ENCODE data around the gene PMM2. TPM values are rescaled to one million over a fixed set of nuclear protein-coding genes. Genes with fewer than 3 reads are reported as not detected.
"Not testable (repeated sequence)": the region's sequence is repeated elsewhere in the genome, so short reads cannot be mapped to it uniquely, and the experiment has no call there.

The PMM2 gene
- polyA plus RNA-seq, 1 donor: 17.4 TPM

DNA sequence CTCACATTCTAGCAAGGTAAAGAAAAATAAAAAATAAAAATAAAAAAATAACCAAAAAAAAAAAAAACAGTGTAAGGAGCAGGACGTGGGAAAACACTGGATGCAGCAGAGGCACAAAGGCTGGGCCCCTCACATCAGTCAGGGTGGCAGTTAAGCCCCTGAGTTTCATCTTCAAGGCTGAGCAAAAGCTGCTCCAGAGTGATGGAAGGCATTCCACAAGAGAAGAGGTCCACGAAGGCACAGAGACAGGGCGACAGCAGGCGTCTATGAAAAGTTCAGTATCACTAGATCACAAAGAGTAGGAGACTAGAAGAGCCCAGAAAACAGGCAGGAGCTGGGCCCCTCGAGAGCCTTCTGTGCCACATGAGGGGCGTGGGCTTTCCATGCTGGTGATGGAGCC is 12.2 kb upstream of the PMM2 start:
- DNase-seq: no peak

DNA sequence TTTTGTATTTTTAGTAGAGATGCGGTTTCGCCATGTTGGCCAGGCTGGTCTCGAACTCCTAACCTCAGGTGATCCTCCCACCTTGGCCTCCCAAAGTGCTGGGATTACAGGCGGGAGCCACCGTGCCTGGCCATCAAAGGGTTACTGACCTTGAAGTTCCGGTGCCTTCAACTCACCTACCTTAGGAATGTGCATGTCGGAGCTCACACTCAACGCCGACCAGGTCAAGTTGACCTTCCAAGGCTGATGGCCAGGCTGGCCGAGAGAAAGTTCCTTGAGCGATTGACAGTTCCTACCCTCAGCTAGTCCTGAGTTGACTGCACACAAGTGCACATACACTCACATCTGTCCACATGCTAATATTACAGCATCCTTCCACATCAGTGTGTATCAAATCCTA is 11.3 kb upstream of the PMM2 start:
- not testable (repeated sequence) for DNase-seq

DNA sequence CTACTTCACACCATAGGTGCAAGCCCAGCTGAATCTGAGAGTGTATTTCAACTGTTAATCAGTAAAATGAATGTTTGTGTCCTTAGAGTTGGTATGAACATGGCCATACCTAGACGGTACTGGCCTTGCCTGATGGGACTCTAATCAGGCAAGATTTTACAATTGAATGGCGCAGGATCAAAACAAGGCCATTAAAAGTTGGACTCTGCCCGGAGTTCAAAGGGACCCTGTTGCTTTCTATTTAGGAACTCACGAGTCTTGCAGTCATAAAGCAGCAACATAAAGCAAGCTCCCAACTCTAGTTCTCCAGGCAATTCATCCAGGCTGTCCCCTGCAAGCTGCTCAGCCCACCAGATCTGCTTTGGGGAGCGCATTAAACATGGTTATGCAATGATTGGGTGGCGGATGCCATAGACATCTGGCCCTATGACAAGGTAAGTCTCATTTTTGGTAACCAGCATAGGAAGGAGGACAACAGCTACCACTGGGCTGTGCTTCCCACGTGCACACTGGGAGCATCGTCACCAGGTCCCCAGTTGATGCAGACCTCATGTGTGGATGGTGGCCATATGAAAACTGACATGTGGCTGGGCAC is 9.0 kb upstream of the PMM2 start:
- no peak for DNase-seq

DNA sequence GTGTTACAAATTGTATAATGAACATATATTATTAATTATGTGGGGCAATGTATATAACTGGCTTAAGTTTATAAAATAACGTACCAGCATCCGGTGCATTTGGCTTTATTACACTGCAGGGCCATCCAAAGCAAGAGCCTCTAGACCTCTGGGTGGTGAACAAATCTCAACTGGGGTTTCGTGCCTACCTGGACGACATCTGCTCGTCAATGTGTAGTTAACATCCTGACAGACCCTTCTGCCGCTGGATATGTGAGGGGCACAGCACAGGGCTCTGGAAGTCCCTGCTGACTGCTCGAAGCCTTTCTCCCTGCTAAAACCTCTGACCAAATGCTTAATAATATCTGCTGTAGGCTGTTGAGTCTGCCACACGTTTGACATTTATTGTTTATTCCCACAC is 2.5 kb upstream of the PMM2 start:
- DNase-seq: no peak

DNA sequence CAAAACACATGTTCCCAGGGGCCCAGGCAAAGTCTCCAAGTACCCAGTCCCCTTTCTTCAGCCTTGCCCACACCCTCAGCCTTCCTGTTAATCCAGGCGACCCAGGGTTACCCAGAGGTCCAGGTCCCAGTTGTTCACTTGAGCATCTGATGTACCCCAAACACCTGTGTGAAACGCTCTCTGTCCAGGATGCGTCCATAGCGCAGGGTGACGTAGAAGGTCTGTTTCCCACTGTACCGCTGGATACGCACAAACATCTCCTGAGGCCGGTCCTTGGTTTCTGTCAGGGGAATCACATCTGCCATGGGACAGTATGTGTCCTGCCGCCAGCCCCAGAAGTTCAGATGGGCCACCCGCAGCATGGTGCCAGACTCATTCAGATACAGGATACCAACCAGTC is 1.8 kb upstream of the PMM2 start:
- DNase-seq: no peak

DNA sequence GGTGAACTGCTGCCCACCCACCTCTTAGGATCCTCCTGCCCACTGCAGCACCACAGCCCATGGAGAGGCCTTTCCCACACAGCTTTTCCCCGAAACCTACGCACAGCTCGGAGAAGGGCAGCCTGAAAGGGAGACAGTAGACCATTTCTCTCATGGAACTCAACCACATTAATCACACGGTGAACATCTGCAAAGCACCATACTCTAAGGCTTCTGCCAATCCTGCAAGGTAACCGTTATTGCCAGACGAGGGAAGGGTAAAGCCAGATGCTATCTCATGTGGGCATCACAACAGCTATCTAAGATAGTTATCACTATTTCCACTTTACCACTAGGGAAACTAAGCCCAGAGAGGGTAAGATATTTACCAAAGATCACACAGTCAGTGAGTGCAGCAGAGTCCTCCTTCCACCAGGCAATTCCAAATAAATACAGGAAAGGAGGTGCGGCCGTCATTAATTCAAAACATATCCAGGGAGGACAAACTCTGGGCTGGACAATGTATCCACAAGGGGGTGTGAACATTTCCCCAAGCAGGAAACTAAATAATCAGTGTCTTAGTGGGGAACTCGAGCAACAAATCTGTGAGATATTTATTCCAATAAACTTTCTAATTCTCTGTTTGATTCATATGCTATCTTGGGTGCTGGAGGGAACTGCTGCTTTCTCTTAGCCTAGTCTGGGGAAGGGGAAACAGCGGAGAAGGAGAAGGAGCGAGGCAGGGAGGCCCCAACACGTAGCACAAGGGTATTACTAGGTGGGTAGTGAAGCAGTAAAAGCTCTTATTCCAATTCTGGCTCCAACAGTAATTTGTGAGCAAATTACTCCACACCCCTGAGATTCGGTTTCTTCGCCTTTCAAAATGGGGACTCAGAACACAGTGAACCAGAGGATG is 923 bp upstream of the PMM2 start:
- DNase-seq: no peak

DNA sequence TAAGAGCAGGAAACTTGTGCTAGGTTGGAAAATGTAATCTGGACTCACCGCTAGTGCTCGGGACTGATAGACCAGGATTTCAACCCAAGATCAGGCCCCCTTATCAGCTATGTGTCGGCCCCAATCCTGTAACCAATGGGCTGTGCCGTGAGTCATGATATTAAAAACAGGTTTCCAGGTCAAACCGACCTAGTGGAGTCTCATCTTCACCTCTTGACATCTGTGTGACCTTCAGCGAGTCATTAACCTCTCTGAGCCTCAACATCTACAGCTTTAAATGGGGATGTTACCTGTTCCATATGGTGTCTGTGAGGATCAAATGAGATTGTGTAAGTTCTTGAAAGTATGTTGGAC is 512 bp downstream of the PMM2 start:
- DNase-seq: no peak

DNA sequence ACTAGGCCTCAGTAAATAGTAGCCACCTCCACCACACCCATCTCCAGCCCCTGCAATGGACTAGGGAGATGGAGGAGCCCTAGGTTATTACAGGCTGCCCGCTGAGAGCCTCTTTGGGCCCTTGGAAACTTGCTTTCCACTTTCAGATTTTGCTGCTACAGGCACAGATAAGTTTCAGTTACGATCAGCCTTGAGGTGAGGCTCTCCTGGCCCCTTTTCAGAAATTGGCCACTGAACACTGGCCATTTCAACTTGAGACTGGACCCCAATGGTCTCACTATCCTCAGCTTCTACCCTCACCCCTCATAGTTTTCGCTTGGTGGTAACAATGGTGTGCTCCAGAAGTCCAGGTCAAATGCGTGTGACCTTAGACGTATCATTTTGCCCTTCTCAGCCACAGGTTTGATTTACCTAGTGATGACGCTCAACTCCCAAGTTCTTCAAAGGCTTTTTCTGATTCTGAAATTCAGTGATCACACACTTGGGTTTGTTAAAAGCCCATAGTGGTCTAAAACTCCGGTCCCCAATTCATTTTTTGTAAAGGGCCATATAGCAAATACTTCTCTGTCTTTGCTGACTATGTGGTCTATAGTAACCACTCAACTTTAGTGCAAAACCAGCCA is 1.0 kb downstream of the PMM2 start:
- no peak for DNase-seq

DNA sequence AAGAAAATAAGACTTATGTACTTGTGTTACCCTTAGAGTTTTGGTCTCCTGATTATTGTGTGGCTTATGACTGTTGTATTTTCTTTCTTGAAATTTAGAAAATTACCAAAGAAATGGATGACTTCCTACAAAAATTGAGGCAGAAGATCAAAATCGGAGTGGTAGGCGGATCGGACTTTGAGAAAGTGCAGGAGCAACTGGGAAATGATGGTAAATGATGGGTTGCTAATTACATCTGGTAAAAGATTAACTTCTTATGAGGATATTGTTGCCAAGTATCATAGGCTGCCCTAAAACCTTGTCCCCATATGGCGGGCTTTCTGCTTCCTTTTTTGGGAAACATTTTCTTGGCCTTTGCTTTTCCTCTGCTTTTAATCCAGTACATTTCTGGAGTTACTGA is 4.1 kb downstream of the PMM2 start:
- no peak for DNase-seq

DNA sequence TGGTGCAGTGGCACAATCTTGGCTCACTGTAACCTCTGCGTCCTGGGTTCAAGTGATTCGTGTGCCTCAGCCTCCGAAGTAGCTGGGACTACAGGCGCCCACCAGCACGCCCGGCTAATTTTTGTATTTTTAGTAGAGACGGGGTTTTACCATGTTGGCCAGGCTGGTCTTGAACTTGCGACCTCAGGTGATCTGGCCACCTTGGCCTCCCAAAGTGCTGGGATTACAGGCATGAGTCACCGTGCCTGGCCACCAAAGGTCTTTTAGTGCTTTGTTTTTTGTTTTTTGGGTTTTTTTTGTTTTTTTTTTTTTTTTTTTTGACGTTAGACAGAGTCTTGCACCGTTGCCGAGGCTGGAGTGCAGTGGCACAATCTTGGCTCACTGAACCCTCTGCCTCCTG is 6.1 kb downstream of the PMM2 start:
- not testable (repeated sequence) for DNase-seq

DNA sequence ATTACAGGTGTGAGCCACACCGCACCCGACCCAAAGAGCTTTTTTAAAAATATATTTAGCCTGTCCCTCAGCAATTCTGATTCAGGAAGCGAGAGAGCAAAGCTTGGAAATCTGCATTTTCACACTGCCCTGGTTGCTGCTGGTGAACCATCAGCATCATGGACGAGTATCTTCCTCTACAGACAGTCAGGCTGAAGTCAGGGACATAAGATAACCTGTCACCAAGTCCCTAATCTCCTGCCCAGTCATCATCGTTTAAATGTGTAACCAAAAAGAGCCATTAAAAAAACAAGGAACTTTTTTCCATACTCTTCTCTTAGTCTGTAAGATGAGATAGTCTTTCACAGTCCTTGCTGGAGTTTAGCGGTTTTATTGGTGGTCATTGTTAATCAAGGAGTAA is 6.7 kb downstream of the PMM2 start:
- no peak for DNase-seq

DNA sequence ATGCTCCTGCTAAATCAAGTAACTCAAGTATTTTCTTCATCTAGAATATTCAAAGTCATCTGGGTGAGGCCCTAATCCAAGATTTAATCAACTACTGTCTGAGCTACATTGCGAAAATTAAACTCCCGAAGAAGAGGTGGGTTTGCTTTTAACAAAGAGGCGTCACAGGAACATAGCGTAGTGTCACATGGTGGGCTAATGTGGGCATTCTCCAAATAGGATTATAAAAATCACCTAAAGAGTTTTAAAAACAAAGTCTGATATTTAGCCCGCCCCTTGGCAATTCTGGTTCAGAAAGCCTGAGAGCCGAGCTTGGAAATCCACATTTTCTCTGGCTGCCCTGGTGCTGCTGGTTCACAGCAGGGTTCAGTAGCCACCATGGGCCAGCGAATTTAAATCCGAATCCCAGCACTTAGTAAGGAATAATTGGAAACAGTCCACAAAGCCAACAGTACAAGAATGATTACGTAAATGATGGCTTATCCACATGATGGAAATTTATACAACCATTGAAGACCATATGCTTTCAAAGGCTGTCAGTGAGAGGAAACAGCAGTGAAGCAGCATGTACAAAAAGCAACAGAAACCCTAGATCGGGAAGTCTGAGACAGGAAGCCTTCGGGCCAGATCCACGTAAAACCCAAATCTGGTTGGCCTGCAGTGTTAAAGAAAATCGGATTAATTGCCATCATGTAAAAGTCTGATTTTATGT is 8.8 kb downstream of the PMM2 start:
- DNase-seq: no peak

DNA sequence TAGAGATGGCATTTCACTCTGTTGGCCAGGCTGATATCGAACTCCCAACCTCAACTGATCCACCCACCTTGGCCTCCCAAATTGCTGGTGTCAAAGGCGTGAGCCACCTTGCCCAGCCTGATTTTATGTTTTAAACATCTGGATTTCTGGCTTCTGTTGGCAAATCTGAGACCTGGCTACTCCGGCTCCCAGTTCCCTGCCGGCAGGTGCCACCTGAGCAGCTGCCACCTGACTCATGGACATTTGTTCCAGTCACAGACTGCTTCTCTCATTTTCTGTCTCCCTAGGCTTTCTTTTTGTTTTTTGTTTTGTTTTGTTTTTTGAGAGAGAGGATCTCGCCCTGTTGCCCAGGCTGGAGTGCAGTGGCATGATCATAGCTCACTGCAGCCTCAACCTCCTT is 9.6 kb downstream of the PMM2 start:
- DNase-seq: no peak

DNA sequence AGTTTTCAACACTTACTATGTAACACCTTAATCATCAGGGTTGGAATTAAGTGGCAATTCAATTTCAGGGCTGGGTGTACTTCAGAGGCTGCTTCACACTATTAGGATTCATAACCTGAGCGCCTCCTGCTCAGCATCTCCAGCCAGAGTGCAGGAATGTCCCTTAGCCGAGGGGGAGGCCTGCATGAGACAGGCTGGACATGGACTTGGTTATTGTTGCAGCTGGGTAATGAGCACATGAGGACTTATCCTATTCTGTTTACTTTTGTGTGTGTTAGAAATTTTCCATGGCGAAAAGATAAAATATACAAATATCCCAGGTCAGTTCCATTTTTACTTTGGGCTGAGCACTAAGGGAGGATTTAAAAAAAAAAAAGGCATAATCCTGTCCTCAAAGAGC is 10.4 kb downstream of the PMM2 start:
- no peak for DNase-seq

DNA sequence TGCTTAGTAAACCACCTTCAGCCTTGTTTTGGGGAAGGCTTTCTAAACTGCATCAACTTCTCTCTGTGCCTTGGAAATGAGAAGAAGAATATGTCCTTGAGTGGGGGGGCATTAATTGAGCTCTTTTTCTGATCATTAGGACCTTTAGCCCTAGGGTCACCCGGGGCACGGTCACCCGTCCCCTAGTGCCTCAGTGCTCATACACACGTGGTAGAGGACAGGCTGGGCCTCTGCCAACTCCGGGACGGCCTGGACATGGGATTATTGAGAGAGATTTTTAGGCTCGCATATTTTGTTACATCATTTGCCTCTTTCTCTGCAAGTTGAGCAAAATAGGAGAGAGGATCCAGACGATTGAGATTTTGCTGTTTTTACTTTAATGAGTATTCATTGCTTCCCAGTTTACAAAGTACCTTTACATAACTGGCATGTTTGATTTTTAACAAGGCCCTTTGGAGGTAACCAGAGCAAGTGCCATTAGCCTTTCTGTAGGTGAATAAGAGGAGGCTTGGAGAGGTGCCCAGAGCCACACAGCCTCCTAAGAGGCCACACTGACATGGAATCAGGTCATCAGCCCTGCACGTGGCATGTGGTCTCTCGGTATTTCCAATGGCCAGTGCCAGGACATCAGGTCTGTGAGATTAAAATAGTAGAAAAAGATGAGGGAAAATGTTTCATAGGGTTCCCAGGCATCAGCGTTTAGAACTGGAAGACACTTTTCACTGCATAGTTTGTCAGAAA is 11.1 kb downstream of the PMM2 start:
- no peak for DNase-seq

DNA sequence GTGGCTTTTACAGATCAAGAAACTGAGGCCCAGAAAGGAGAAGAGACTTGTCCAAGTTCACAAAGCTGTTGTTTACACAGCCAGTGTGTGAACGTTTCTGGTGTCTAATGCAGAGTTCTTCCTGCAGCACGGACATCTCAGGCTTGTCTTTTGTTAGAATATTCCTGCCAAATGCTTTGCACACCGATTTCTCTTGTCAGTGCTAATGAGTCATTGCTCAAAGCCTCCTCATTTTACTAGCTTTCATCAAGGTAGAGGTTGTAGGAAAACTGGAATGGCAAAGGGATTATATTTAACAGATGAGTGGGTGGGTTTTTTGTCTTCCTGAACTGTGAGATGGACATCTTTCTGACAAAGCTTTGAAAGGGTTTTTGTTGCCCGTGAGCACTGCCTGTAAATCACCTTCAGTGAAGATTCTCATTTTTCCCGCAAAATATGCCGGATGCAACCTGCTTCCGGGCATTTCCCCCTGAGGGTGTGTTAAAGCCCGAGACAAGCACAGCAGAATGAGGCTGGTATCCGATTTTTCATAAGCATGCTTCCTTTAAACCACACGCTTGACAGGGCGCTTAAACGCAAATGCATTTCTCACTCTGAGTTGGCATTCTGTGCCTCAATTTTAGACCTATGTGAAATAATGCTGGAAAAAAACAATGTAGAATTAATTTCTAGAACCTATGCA is 14.7 kb downstream of the PMM2 start:
- no peak for DNase-seq

DNA sequence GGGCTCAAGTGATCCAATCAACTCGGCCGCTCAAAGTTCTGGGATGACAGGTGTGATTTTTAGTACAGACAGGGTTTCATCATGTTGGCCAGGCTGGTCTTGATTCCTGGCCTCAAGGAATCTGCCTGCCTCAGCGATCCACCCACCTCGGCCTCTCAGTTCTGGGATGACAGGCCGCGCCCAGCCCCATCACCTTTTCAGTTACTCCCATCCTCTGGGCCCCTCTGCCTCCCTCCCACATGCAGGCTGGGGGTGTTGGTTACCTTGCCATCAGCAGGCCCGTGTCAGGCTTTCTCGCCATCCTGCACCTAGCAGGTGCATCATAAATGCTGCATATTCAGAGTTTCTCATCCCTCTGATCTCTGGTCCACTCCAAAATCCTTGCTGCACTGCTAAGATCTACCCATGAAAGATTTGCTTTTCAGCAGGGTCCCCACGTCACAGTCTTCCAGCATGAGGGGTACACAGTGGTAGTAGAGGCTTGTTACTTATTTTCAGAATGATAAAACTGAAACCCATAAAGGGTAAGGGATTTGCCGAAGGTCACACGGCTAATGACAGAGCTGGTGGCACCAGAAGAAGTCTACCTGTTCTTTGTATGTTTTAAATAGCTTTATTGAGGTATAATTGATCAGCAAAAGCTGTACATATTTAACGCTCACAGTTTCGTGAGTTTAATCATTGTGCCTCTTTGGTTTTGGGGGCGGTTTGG is 16.6 kb downstream of the PMM2 start:
- no peak for DNase-seq

DNA sequence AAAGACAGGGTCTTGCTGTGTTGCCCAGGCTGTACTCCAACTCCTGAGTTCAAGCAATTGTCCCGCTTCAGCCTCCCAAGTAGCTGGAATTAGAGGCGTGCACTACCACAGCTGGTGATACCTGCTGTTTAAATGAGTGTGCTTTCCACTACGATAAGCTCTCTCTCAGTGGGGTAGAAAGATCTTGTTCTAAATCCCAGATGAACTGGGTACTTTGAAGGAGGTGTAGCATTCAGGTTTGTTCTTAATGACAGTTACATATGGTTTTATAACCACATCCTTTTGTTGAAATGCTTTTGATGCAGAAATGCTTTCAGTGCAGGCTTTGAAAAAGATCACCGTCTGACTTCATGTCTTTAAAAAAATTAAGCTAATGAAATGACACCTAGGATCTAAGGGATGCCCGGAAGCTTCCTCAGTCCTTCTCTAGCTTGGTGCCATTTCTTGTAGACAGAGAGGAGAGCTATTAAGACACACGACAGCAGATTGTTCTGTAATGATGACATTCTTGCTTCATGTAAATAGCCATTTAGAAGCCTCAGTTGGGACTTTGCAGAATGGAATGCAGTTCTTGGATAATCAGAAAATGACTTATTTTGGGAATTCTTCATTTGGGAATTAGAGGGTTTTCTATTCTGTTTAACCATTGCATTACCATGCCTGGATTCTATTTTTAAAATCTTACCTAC is 19.5 kb downstream of the PMM2 start:
- DNase-seq: no peak

DNA sequence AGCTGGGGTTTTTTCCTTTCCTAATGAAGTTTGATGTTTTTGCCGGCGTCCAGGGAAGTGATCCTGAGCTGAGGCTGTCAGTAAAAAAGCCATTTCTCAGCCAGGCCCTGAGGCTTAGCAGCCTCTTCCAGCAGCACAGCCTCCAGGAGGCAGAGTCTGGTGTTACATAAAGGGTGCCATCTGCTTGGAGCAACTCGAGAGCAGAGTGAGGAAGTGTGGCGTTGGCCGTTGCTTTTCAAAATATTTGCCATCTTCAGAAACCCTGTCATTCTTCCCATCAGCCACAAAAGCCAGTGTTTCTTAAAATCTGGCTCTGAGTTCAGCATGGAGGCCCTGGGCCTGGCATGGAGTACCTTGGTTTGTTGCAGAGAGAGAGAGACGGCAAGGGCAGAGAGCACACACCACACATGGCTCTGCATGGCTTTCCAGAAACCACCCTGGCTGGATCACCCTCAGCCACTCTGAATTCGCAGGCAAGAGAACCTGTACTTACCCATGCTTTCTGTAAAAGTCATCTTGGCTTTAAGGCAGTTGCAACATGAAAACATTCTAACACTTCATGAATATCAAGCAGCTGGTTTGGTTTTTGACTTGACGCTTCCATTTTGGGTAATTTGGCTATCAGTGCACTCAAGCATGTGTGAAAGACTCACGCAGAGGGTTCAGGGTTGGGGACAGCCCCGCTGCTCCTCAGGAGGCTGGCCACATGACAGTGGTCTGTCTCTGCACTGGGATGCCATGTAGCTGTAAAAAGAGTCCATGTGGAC is 21.0 kb downstream of the PMM2 start:
- no peak for DNase-seq
